Transverse colon (tissue), 4 donors: ENCODE results near the gene SEC14L1. TPM values are rescaled to one million over a fixed set of nuclear protein-coding genes. Genes with fewer than 3 reads are reported as not detected.

Experiments used
- DNase-seq: peaks from one replicate; pipeline ENCODE4 v3.0.0-alpha.2; 2019
- H3K27ac ChIP-seq, 4 donors: fragments of 200-600 bp; sonication (generic); 2 replicates each; pipeline ENCODE4 v1.5.1; 2016 to 2018; ENCODE audit warnings: inconsistent platforms in 4 of 4
- H3K27me3 ChIP-seq: fragments of 200-600 bp; sonication (generic); 2 replicates; pipeline ENCODE4 v1.5.1; 2017; ENCODE audit warnings: inconsistent platforms
- H3K36me3 ChIP-seq, 4 donors: fragments of 200-600 bp; sonication (generic); 2 replicates each; pipeline ENCODE4 v1.5.1; 2017 to 2019; ENCODE audit warnings: inconsistent platforms in 4 of 4
- H3K4me1 ChIP-seq, 4 donors: fragments of 200-600 bp; sonication (generic); 2 replicates each; pipeline ENCODE4 v1.5.1; 2017 to 2020; ENCODE audit warnings: inconsistent platforms in 4 of 4
- H3K4me3 ChIP-seq, 4 donors: fragments of 200-600 bp; sonication (generic); 1 replicate in 1 of 4; 2 replicates in 3 of 4; pipeline versions ENCODE4 v1.5.1 to v1.6.1; 2017 to 2019; ENCODE audit warnings: inconsistent platforms in 4 of 4
- H3K9me3 ChIP-seq, 2 donors: fragments of 200-600 bp; sonication (generic); 2 replicates each; pipeline ENCODE4 v1.5.1; 2017 to 2019; ENCODE audit warnings: inconsistent platforms in 2 of 2
- EP300 ChIP-seq: sonication (generic); formaldehyde crosslinking; IDR thresholded peaks from one replicate; pipeline ENCODE4 v1.6.1; 2017; ENCODE audit warnings: antibody characterized with exemption, low read depth
- POLR2A ChIP-seq: fragments of 450-650 bp; IDR thresholded peaks from one replicate; pipeline ENCODE4 v1.6.1; 2016; ENCODE audit warnings: antibody characterized with exemption, mild to moderate bottlenecking, moderate library complexity
- POLR2AphosphoS5 ChIP-seq, 3 donors: sonication (generic); formaldehyde crosslinking; IDR thresholded peaks; one replicate each; pipeline ENCODE4 v1.6.1; 2016; ENCODE audit warnings: antibody characterized with exemption in 3 of 3
- WGBS, 2 donors: methylation state at CpG; one replicate each; pipeline ENCODE4 v1.1.5; 2018; ENCODE audit warnings: low coverage in 1 of 2; 5-methylcytosine and 5-hydroxymethylcytosine counted together
- in situ Hi-C, 4 donors: fragments of 200-750 bp; cut with MboI; loops; one replicate each; pipeline versions ENCODE4 v1.15.0 to v1.15.1; 2017; ENCODE audit warnings: low sequenced_read_pairs in 3 of 4, low pct_ligation_motif_present in 1 of 4, low pct_unique_long_range_greater_than_20kb in 1 of 4
- intact Hi-C: fragments of 100-400 bp; cut with DNase I; formaldehyde crosslinking; loops from one replicate; pipeline ENCODE4 v1.15.1; 2023; ENCODE audit warnings: low total_unique reads
- total RNA-seq, 4 donors: library from RNA; depleted of rRNA; stranded (reverse); fragments of >200 nt; gene quantifications; one replicate each; pipeline ENCODE4 v1.1.0, GENCODE V29; 2016
- TF ChIP-seq, protein P1 (sequence below), 5 experiments: fragments of 200-600 bp in 3 of 5; fragments of 450-650 bp in 2 of 5; sonication (generic) in 3 of 5; IDR thresholded peaks; 1 replicate in 2 of 5; 2 replicates in 3 of 5; pipeline ENCODE4 v1.5.1; 2016 to 2017; ENCODE audit warnings: antibody characterized with exemption in 5 of 5, inconsistent platforms in 3 of 5, mild to moderate bottlenecking in 2 of 5, moderate library complexity in 1 of 5

The SEC14L1 gene
- total RNA-seq, 4 donors from 2014 or later, result 16.8 to 34.6 (median 23.8) TPM

GRCh38 chr17:77223642-77224420, 83.1 kb downstream of the SEC14L1 start:
- DNase-seq, result no peak
- Histone ChIP-seq H3K27me3 (no peaks in the 10 kb centered on the region), H3K27ac (no peak overlapping the region), H3K36me3 (no peaks in the 10 kb centered on the region), H3K9me3 (no peaks in the 10 kb centered on the region), H3K4me1 (no peaks in the 10 kb centered on the region), H3K4me3 (no peak overlapping the region)
- WGBS, 2 donors, result 56 to 65% methylated on average over 10 to 26 of the region's 26 CpGs
- in situ Hi-C loops (no loop called here), intact Hi-C loops (no loop called here)
- TF ChIP-seq POLR2A (no peak), POLR2AphosphoS5 (IDR thresholded peaks at IDR 0.05) (no peak), EP300 (no peak)
- TF ChIP-seq, protein P1, sequence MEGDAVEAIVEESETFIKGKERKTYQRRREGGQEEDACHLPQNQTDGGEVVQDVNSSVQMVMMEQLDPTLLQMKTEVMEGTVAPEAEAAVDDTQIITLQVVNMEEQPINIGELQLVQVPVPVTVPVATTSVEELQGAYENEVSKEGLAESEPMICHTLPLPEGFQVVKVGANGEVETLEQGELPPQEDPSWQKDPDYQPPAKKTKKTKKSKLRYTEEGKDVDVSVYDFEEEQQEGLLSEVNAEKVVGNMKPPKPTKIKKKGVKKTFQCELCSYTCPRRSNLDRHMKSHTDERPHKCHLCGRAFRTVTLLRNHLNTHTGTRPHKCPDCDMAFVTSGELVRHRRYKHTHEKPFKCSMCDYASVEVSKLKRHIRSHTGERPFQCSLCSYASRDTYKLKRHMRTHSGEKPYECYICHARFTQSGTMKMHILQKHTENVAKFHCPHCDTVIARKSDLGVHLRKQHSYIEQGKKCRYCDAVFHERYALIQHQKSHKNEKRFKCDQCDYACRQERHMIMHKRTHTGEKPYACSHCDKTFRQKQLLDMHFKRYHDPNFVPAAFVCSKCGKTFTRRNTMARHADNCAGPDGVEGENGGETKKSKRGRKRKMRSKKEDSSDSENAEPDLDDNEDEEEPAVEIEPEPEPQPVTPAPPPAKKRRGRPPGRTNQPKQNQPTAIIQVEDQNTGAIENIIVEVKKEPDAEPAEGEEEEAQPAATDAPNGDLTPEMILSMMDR (IDR thresholded peaks at IDR 0.05), result no peak

DNA sequence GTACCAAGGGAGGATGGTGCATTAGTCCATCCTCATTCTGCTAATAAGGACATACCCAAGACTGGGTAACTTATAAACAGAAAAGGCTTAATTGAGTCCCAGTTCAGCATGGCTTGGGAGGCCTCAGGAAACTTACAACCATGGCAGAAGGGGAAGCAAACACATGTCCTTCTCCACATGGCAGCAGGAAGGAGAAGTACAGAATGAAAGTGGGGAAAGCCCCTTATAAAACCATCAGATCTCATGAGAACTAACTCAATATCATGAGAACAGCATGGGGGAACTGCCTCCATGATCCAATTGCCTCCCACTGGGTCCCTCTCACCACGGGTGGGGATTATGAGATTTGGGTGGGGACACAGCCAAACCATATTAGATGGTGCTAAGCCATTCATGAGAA, 84.5 kb downstream of the SEC14L1 start:
- whole genome bisulfite sequencing, 2 donors, result 72% methylated on average over 1 of the region's 1 CpG; no CpG with 5 or more reads in 1 of the 2 donors
- H3K27ac ChIP-seq, result no peak overlapping the region
- no peak for DNase-seq
- intact Hi-C loops, result no loop called here
- H3K4me1 ChIP-seq, result no peaks in the 10 kb centered on the region
- H3K27me3 ChIP-seq, result no peaks in the 10 kb centered on the region
- in situ Hi-C loops, result no loop called here
- H3K9me3 ChIP-seq, result no peaks in the 10 kb centered on the region
- no peak overlapping the region for H3K4me3 ChIP-seq
- no peaks in the 10 kb centered on the region for H3K36me3 ChIP-seq
- TF ChIP-seq POLR2AphosphoS5 (IDR thresholded peaks at IDR 0.05) (no peak), EP300 (no peak)
- TF ChIP-seq, protein P1 (IDR thresholded peaks at IDR 0.05), result no peak

GRCh38 chr17:77227461-77228240, 86.9 kb downstream of the SEC14L1 start:
- no peak overlapping the region for H3K27ac ChIP-seq
- in situ Hi-C loops, result no loop called here

GRCh38 chr17:77228241-77228752, 87.5 kb downstream of the SEC14L1 start:
- DNase-seq, result no peak
- Histone ChIP-seq H3K27ac (no peak overlapping the region), H3K36me3 (no peaks in the 10 kb centered on the region), H3K4me3 (no peak overlapping the region), H3K4me1 (no peaks in the 10 kb centered on the region), H3K27me3 (no peaks in the 10 kb centered on the region), H3K9me3 (no peaks in the 10 kb centered on the region)
- no peak for TF ChIP-seq EP300
- TF ChIP-seq, protein P1 (IDR thresholded peaks at IDR 0.05), result no peak
- no peak for TF ChIP-seq POLR2A
- no peak for TF ChIP-seq POLR2AphosphoS5 (IDR thresholded peaks at IDR 0.05)
- intact Hi-C loops, result no loop called here
- in situ Hi-C loops, result no loop called here
- 88 to 92% methylated on average over 7 to 16 of the region's 16 CpGs for WGBS, 2 donors

More at GRCh38 chr17:77227461-77228240, 86.9 kb downstream of the SEC14L1 start:
- TF ChIP-seq POLR2A, result no peak
- TF ChIP-seq POLR2AphosphoS5 (IDR thresholded peaks at IDR 0.05), result no peak
- no peak for TF ChIP-seq EP300
- TF ChIP-seq, protein P1 (IDR thresholded peaks at IDR 0.05), result no peak
- DNase-seq, result no peak
- H3K4me1 ChIP-seq, result no peaks in the 10 kb centered on the region
- whole genome bisulfite sequencing, 2 donors, result 60 to 90% methylated on average over 1 to 18 of the region's 23 CpGs
- no peaks in the 10 kb centered on the region for H3K9me3 ChIP-seq
- H3K4me3 ChIP-seq, result no peak overlapping the region
- no peaks in the 10 kb centered on the region for H3K27me3 ChIP-seq
- intact Hi-C loops, result no loop called here
- no peaks in the 10 kb centered on the region for H3K36me3 ChIP-seq
